Measurements from ENCODE around the gene PIK3R1. TPM values are rescaled to one million over a fixed set of nuclear protein-coding genes. Genes with fewer than 3 reads are reported as not detected.
"Not testable (repeated sequence)": the region's sequence is repeated elsewhere in the genome, so short reads cannot be mapped to it uniquely, and the experiment has no call there.

Gene PIK3R1
- total RNA-seq, 4 donors from 2014 or later, result 15.9 to 114 (median 40.8) TPM

DNA sequence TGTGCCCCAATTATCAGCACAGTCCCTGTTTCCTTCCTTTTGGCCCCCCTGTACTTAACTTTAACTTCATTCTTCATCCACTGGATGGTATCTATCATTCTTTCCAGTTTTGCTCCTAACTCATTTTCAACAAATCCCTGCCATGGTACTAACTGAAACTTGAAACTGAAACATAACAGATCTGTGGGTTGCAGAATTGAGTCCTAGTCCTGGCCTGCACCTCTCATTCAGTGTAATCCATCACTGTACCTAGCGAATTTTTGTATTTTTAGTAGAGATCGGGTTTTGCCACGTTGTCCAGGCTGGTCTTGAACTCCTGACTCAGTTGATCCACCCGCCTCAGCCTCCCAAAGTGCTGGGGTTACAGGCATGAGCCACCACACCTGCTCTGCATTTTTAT is 15.3 kb upstream of the PIK3R1 start:
- WGBS, 2 donors, result 86 to 95% methylated on average over 1 to 4 of the region's 4 CpGs
- no peak for DNase-seq
- no peak overlapping the region for H3K27ac ChIP-seq

GRCh38 chr5:68210654-68211053 is 4.9 kb upstream of the PIK3R1 start:
- H3K4me1 ChIP-seq; H3K27me3 ChIP-seq; DNase-seq; H3K27ac ChIP-seq; H3K4me3 ChIP-seq; intact Hi-C loops (cut with DNase I); H3K36me3 ChIP-seq: not testable (repeated sequence)
- WGBS, 2 donors, result 91 to 94% methylated on average over 4 of the region's 4 CpGs
- H3K9me3 ChIP-seq, result peaks cover 0 to 10% (median 8%) of the 10 kb centered on the region in 3 donors

More for the DNA sequence above, 15.3 kb upstream of the PIK3R1 start:
- no peaks in the 10 kb centered on the region for H3K36me3 ChIP-seq
- H3K9me3 ChIP-seq, result no peaks in the 10 kb centered on the region
- H3K4me3 ChIP-seq, result no peak overlapping the region
- intact Hi-C loops (cut with DNase I), result no loop called here
- H3K4me1 ChIP-seq, result peaks cover 0 to 10% (median 0%) of the 10 kb centered on the region in 3 donors
- H3K27me3 ChIP-seq, result no peaks in the 10 kb centered on the region
- TF ChIP-seq, protein P1, sequence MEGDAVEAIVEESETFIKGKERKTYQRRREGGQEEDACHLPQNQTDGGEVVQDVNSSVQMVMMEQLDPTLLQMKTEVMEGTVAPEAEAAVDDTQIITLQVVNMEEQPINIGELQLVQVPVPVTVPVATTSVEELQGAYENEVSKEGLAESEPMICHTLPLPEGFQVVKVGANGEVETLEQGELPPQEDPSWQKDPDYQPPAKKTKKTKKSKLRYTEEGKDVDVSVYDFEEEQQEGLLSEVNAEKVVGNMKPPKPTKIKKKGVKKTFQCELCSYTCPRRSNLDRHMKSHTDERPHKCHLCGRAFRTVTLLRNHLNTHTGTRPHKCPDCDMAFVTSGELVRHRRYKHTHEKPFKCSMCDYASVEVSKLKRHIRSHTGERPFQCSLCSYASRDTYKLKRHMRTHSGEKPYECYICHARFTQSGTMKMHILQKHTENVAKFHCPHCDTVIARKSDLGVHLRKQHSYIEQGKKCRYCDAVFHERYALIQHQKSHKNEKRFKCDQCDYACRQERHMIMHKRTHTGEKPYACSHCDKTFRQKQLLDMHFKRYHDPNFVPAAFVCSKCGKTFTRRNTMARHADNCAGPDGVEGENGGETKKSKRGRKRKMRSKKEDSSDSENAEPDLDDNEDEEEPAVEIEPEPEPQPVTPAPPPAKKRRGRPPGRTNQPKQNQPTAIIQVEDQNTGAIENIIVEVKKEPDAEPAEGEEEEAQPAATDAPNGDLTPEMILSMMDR (IDR thresholded peaks at IDR 0.05), result no peak
- no peak for TF ChIP-seq POLR2A (IDR thresholded peaks at IDR 0.05)

GRCh38 chr5:68214482-68215207 is 911 bp upstream of the PIK3R1 start:
- Histone ChIP-seq H3K9me3 (peaks cover 0 to 10% (median 8%) of the 10 kb centered on the region in 3 donors), H3K27ac (peak overlapping the region; percentile 93 to 98 (median 96)), H3K4me1 (peaks cover 0 to 34% (median 9%) of the 10 kb centered on the region in 3 donors), H3K36me3 (no peaks in the 10 kb centered on the region), H3K4me3 (peak overlapping the region; percentile 89 to 98 (median 94)), H3K27me3 (no peaks in the 10 kb centered on the region)
- DNase-seq, result no peak
- 6 to 13% methylated on average over 7 to 8 of the region's 37 CpGs for WGBS, 2 donors
- intact Hi-C loops (cut with DNase I), result no loop called here
- TF ChIP-seq, protein P1 (IDR thresholded peaks at IDR 0.05), result no peak

DNA sequence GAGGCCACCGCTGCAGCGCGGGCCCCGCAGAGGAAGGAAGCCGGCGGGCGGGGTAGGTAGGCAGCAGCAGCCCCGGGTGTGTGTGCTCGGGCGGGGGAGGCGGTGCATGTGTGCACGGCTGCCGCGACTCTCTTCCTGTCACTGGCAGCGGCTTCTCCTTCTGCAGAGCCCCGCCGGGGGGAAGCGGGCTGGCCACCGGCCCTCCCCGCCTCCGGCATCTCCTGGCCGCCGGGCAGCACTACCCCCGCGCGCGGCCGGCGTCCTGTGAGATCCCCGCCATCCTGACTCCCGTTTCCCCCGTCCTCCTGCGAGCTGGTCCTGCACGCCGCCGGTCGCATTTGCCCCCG is 315 bp downstream of the PIK3R1 start:
- 2% methylated on average over 19 of the region's 38 CpGs; no CpG with 5 or more reads in 1 of the 2 donors for WGBS, 2 donors
- Histone ChIP-seq H3K27me3 (no peaks in the 10 kb centered on the region), H3K36me3 (peaks cover 0 to 10% (median 0%) of the 10 kb centered on the region in 3 donors), H3K27ac (peak overlapping the region; percentile 93 to 98 (median 96)), H3K4me3 (peak overlapping the region; percentile 89 to 98 (median 94)), H3K9me3 (peaks cover 0 to 3% (median 2%) of the 10 kb centered on the region in 3 donors), H3K4me1 (peaks cover 0 to 47% (median 9%) of the 10 kb centered on the region in 3 donors)
- no peak for TF ChIP-seq POLR2A (IDR thresholded peaks at IDR 0.05)
- TF ChIP-seq, protein P1 (IDR thresholded peaks at IDR 0.05), result no peak
- intact Hi-C loops (cut with DNase I), result no loop called here
- peak; percentile 63 for DNase-seq

- H3K9me3 ChIP-seq, result no peaks in the 10 kb centered on the region
- no peak for TF ChIP-seq POLR2A (IDR thresholded peaks at IDR 0.05)
- TF ChIP-seq, protein P1 (IDR thresholded peaks at IDR 0.05), result no peak
- H3K4me3 ChIP-seq, result peak overlapping the region; percentile 89 to 98 (median 94)
- H3K36me3 ChIP-seq, result peaks cover 0 to 14% (median 0%) of the 10 kb centered on the region in 3 donors
- no peaks in the 10 kb centered on the region for H3K27me3 ChIP-seq
- peak overlapping the region; percentile 93 to 98 (median 96) for H3K27ac ChIP-seq
- H3K4me1 ChIP-seq, result peaks cover 0 to 47% (median 9%) of the 10 kb centered on the region in 3 donors
- WGBS, 2 donors, result 0% methylated on average over 7 to 8 of the region's 49 CpGs
- DNase-seq, result peak; percentile 24
- intact Hi-C loops (cut with DNase I), result no loop called here
Observed at GRCh38 chr5:68216245-68217046, 890 bp downstream of the PIK3R1 start.

All from esophagus squamous epithelium (tissue), 5 donors.